K562 (cell line): ENCODE measurements around the gene WNK1. TPM values are rescaled to one million over a fixed set of nuclear protein-coding genes. Genes with fewer than 3 reads are reported as not detected.

Experiments used
- SPI1 ChIP-seq: IDR thresholded peaks from 2 replicates; pipeline ENCODE4 v1.6.1; 2011; ENCODE audit warnings: low read depth, low read length, control low read depth, borderline replicate concordance
- polyA plus RNA-seq, 8 experiments: library from polyadenylated mRNA; depleted of rRNA in 4 of 8; stranded (reverse) in 5 of 8; unstranded in 3 of 8; fragments of >200 nt; fragmentation: Nextera tagmentation in 2 of 8; fragmentation: Illumina TruSeq in 1 of 8; extraction: Ambion mirVana in 2 of 8; extraction: Trizol in 1 of 8; gene quantifications; 2 replicates each; pipeline versions ENCODE4 v1.2.1 to v1.2.3, GENCODE V29; 2011 to 2014; ENCODE audit warnings: inconsistent platforms in 1 of 8, missing spikeins in 1 of 8
- small RNA-seq: library from RNA; depleted of rRNA; stranded (forward); fragments of <200 nt; gene quantifications from one replicate; pipeline ENCODE3, GENCODE V24; 2014
- total RNA-seq, 7 experiments: library from RNA; depleted of rRNA in 6 of 7; stranded (reverse); fragments of >200 nt in 6 of 7; fragmentation: Illumina TruSeq in 2 of 7; extraction: Trizol in 2 of 7; gene quantifications; 2 replicates each; pipeline versions ENCODE4 v1.2.1 to v1.2.3, GENCODE V29; 2011 to 2021; ENCODE audit warnings: low replicate concordance in 1 of 7
- TF ChIP-seq, protein P1 (sequence below), 2 experiments: fragments of 450-650 bp; IDR thresholded peaks; 2 replicates each; pipeline ENCODE4 v1.6.1; 2018; ENCODE audit warnings: mild to moderate bottlenecking in 2 of 2, low read depth in 1 of 2; ENCODE audit not compliant: partially characterized antibody in 2 of 2

The WNK1 gene
- total and polyA plus RNA-seq, 9 of the 15 experiments (the other 6 are each of a cell fraction or from before 2014, with no cell fraction given): 4.3 to 73.9 (median 31.0) TPM

DNA sequence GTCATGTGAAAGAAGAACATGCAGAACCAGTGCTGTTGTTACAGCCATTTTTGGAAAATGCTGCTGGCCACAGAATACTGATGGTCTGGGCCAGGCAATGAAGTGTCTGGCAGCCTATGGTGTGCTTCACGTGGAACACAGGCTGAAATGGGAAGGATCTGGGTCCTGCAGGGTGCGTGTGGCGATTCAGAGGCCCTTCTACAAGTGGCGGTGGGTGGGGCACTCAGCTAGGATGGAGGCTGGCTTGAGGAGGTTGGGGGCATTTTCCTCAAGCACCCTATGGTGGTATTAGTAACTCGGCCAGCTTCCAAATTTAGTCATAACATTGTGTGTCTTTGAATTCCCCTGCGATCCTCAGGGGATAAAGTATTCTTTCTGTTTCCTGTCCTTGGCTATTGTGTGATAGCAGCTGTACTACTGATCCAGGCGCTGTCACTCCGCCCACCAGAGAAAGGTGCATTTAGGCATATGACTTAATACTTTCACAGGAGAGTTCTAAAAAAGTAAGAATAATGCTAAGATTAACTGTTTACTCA lies 206.3 kb downstream of the WNK1 start (continued):
- TF ChIP-seq, protein P1, sequence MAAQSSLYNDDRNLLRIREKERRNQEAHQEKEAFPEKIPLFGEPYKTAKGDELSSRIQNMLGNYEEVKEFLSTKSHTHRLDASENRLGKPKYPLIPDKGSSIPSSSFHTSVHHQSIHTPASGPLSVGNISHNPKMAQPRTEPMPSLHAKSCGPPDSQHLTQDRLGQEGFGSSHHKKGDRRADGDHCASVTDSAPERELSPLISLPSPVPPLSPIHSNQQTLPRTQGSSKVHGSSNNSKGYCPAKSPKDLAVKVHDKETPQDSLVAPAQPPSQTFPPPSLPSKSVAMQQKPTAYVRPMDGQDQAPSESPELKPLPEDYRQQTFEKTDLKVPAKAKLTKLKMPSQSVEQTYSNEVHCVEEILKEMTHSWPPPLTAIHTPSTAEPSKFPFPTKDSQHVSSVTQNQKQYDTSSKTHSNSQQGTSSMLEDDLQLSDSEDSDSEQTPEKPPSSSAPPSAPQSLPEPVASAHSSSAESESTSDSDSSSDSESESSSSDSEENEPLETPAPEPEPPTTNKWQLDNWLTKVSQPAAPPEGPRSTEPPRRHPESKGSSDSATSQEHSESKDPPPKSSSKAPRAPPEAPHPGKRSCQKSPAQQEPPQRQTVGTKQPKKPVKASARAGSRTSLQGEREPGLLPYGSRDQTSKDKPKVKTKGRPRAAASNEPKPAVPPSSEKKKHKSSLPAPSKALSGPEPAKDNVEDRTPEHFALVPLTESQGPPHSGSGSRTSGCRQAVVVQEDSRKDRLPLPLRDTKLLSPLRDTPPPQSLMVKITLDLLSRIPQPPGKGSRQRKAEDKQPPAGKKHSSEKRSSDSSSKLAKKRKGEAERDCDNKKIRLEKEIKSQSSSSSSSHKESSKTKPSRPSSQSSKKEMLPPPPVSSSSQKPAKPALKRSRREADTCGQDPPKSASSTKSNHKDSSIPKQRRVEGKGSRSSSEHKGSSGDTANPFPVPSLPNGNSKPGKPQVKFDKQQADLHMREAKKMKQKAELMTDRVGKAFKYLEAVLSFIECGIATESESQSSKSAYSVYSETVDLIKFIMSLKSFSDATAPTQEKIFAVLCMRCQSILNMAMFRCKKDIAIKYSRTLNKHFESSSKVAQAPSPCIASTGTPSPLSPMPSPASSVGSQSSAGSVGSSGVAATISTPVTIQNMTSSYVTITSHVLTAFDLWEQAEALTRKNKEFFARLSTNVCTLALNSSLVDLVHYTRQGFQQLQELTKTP (IDR thresholded peaks at IDR 0.05; ENCODE audit: low read depth in 1 of 2, partially characterized antibody in 2 of 2): no peak
- TF ChIP-seq SPI1: no peak
- TF ChIP-seq, all 486 proteins: peak for 0

Small RNA genes within 50 kb of the gene (small RNA-seq; reads per million reads assigned to genes)
- gene RNU4ATAC16P: not detected

Other genes starting within 250 kb of the WNK1 start
- gene NINJ2, start 89.1 kb upstream of the WNK1 start, total RNA-seq (2014; rRNA removed): 3.6 and 4.5 TPM in 2 replicates
- gene NINJ2, start 89.1 kb upstream of the WNK1 start, total RNA-seq (2014; rRNA removed; fragmentation: Illumina TruSeq; extraction: Trizol): 1.7 and 3.3 TPM in 2 replicates
- gene NINJ2, start 89.1 kb upstream of the WNK1 start, total RNA-seq (2015; rRNA removed; fragmentation: Illumina TruSeq; extraction: Trizol): 4.0 and 4.9 TPM in 2 replicates
- 2.3 and 2.6 TPM in 2 replicates for gene NINJ2, start 89.1 kb upstream of the WNK1 start, total RNA-seq (2021)
- 3.6 and 5.3 TPM in 2 replicates for gene NINJ2, start 89.1 kb upstream of the WNK1 start, polyA plus RNA-seq (2011; rRNA removed)
- 6.5 and 7.3 TPM in 2 replicates for gene NINJ2, start 89.1 kb upstream of the WNK1 start, polyA plus RNA-seq (2014; fragmentation: Illumina TruSeq; extraction: Trizol)
- 10 to 100 TPM; 10.6 to 16.0 TPM for gene NINJ2, start 89.1 kb upstream of the WNK1 start, polyA plus RNA-seq (2014; fragmentation: Nextera tagmentation; extraction: Ambion mirVana)
- 4.3 and 4.8 TPM in 2 replicates for gene NINJ2, start 89.1 kb upstream of the WNK1 start, polyA plus RNA-seq (2014; rRNA removed)
- gene RAD52, start 197.1 kb downstream of the WNK1 start, total RNA-seq (2014; rRNA removed): 8.6 and 8.7 TPM in 2 replicates
- 9.3 and 9.9 TPM in 2 replicates for gene RAD52, start 197.1 kb downstream of the WNK1 start, total RNA-seq (2014; rRNA removed; fragmentation: Illumina TruSeq; extraction: Trizol)
- 11.8 TPM in 2 replicates for gene RAD52, start 197.1 kb downstream of the WNK1 start, total RNA-seq (2015; rRNA removed; fragmentation: Illumina TruSeq; extraction: Trizol)
- 7.6 and 9.8 TPM in 2 replicates for gene RAD52, start 197.1 kb downstream of the WNK1 start, total RNA-seq (2021)
- gene RAD52, start 197.1 kb downstream of the WNK1 start, polyA plus RNA-seq (2011; rRNA removed): 12.3 and 13.5 TPM in 2 replicates
- gene RAD52, start 197.1 kb downstream of the WNK1 start, polyA plus RNA-seq (2014; fragmentation: Illumina TruSeq; extraction: Trizol): 7.2 and 10.1 TPM in 2 replicates
- 1 to 10 TPM; 1.3 to 1.6 TPM for gene RAD52, start 197.1 kb downstream of the WNK1 start, polyA plus RNA-seq (2014; fragmentation: Nextera tagmentation; extraction: Ambion mirVana)
- 11.0 and 15.9 TPM in 2 replicates for gene RAD52, start 197.1 kb downstream of the WNK1 start, polyA plus RNA-seq (2014; rRNA removed)
- gene ERC1, start 238.6 kb downstream of the WNK1 start, total RNA-seq (2014; rRNA removed): 3.3 and 4.8 TPM in 2 replicates
- 6.3 and 8.3 TPM in 2 replicates for gene ERC1, start 238.6 kb downstream of the WNK1 start, total RNA-seq (2014; rRNA removed; fragmentation: Illumina TruSeq; extraction: Trizol)
- 5.8 and 7.1 TPM in 2 replicates for gene ERC1, start 238.6 kb downstream of the WNK1 start, total RNA-seq (2015; rRNA removed; fragmentation: Illumina TruSeq; extraction: Trizol)
- gene ERC1, start 238.6 kb downstream of the WNK1 start, total RNA-seq (2021): 10.9 and 11.8 TPM in 2 replicates
- 2.6 and 2.7 TPM in 2 replicates for gene ERC1, start 238.6 kb downstream of the WNK1 start, polyA plus RNA-seq (2011; rRNA removed)
- gene ERC1, start 238.6 kb downstream of the WNK1 start, polyA plus RNA-seq (2014; fragmentation: Illumina TruSeq; extraction: Trizol): 5.4 and 6.1 TPM in 2 replicates
- 1 to 10 TPM in 1 of 2 experiments, under 1 TPM in 1; 0.74 to 1.4 TPM for gene ERC1, start 238.6 kb downstream of the WNK1 start, polyA plus RNA-seq (2014; fragmentation: Nextera tagmentation; extraction: Ambion mirVana)
- gene ERC1, start 238.6 kb downstream of the WNK1 start, polyA plus RNA-seq (2014; rRNA removed): 2.5 and 3.2 TPM in 2 replicates